ENCODE measurements around the gene KYNU. TPM values are rescaled to one million over a fixed set of nuclear protein-coding genes. Genes with fewer than 3 reads are reported as not detected.

The KYNU gene
- total RNA-seq, 4 donors from 2014 or later, result 0.27 to 5.7 (median 3.6) TPM

DNA sequence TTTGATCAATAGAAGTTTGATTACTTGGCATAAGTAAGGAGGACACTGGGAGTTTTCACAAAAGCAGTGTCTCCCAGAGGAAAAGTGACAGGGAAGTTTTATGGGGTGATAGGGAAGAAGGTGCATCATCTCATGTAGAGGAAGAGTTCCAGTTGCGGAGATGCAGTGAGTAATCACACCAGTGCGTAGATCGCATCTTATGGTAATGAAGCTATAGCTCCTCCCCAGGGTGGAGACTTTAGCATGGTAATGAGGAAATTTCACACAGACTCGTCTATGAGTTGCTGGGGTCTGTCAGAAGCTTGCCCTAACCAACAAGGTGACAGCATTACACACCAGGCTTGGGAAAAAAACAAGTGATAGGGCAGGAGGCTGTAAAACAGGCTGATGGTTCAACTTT lies 49.0 kb downstream of the KYNU start:
- H3K27ac ChIP-seq, result no peak overlapping the region
- no peaks in the 10 kb centered on the region for H3K4me1 ChIP-seq
- 78 to 90% methylated on average over 2 to 4 of the region's 4 CpGs for WGBS, 2 donors (ENCODE audit: low coverage in 1 of 2)
- H3K9me3 ChIP-seq, result no peaks in the 10 kb centered on the region
- no peak for TF ChIP-seq EP300 (IDR thresholded peaks at IDR 0.05)
- TF ChIP-seq POLR2A (IDR thresholded peaks at IDR 0.05), result no peak
- no peak for TF ChIP-seq POLR2AphosphoS5 (IDR thresholded peaks at IDR 0.05)
- TF ChIP-seq CTCF (IDR thresholded peaks at IDR 0.05), result no peak
- no peaks in the 10 kb centered on the region for H3K36me3 ChIP-seq
- no peak for ATAC-seq
- no peak overlapping the region for H3K4me3 ChIP-seq
- no peaks in the 10 kb centered on the region for H3K27me3 ChIP-seq

- WGBS, 2 donors (ENCODE audit: low coverage in 1 of 2), result 94 to 96% methylated on average over 6 of the region's 22 CpGs
- H3K27ac ChIP-seq, result no peak overlapping the region
- no peaks in the 10 kb centered on the region for H3K4me1 ChIP-seq
- no peaks in the 10 kb centered on the region for H3K27me3 ChIP-seq
- H3K9me3 ChIP-seq, result no peaks in the 10 kb centered on the region
- ATAC-seq, result no peak
- no peak for TF ChIP-seq CTCF (IDR thresholded peaks at IDR 0.05)
- TF ChIP-seq POLR2A (IDR thresholded peaks at IDR 0.05), result no peak
- no peak for TF ChIP-seq POLR2AphosphoS5 (IDR thresholded peaks at IDR 0.05)
- TF ChIP-seq EP300 (IDR thresholded peaks at IDR 0.05), result no peak
- no peaks in the 10 kb centered on the region for H3K36me3 ChIP-seq
- H3K4me3 ChIP-seq, result no peak overlapping the region
Observed at GRCh38 chr2:142930835-142931398, 53.5 kb downstream of the KYNU start.

DNA sequence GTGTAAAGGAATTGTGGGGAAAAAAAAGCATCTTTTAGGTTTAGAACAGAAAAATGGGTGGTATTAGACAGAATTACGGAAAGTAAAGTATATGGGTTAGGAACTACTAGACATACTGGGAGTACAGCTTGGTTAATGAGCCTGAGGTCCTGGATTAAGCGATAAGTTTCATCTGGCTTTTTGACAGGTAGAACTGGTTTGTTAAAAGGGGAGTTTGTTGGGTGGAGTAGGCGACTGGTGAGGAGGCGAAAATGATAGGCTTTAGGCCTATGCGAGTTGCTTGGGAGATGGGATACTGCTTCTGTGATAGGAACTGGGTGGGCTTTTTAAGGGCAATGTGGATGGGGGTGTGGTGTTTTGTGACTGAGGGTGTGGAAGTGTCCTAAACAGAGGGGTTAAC lies 56.5 kb downstream of the KYNU start:
- H3K4me3 ChIP-seq, result no peak overlapping the region

DNA sequence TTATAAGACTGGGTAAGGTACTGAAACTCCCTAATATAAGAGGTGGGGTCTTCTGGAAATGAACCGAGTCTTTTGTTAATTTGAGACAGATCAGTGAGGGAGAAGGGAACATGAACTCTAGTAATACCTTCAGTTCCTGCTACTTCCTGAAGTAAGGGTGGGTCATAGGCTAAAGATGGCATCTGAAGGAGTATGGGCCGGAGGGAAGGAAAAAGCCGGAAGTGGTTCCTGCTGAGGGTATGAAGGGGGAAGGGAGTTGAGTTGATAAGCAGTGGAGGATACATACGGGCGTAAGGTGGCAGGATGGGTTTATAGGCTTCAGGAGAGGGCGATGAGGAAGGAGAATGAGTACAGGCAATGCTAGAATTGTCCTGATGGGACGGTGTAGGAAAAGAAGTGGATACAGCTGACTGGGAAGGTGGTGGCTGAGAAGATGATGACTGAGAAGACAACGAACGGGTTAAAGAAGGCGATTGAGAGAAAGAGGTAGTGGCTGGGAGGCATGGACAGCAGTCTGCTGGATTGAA lies 58.2 kb downstream of the KYNU start:
- Histone ChIP-seq H3K27ac (no peak overlapping the region), H3K4me1 (no peaks in the 10 kb centered on the region), H3K27me3 (no peaks in the 10 kb centered on the region), H3K9me3 (no peaks in the 10 kb centered on the region), H3K4me3 (no peak overlapping the region), H3K36me3 (no peaks in the 10 kb centered on the region)
- WGBS, 2 donors (ENCODE audit: low coverage in 1 of 2), result 97 to 100% methylated on average over 4 to 10 of the region's 10 CpGs
- no peak for TF ChIP-seq CTCF (IDR thresholded peaks at IDR 0.05)
- TF ChIP-seq POLR2AphosphoS5 (IDR thresholded peaks at IDR 0.05), result no peak
- no peak for TF ChIP-seq EP300 (IDR thresholded peaks at IDR 0.05)
- TF ChIP-seq POLR2A (IDR thresholded peaks at IDR 0.05), result no peak
- ATAC-seq, result no peak

More for the DNA sequence above, 56.5 kb downstream of the KYNU start:
- Histone ChIP-seq H3K4me1 (no peaks in the 10 kb centered on the region), H3K27me3 (no peaks in the 10 kb centered on the region), H3K36me3 (no peaks in the 10 kb centered on the region), H3K27ac (no peak overlapping the region), H3K9me3 (no peaks in the 10 kb centered on the region)
- WGBS, 2 donors (ENCODE audit: low coverage in 1 of 2), result 92 to 95% methylated on average over 5 of the region's 5 CpGs
- ATAC-seq, result no peak
- TF ChIP-seq CTCF (IDR thresholded peaks at IDR 0.05) (no peak), POLR2AphosphoS5 (IDR thresholded peaks at IDR 0.05) (no peak), EP300 (IDR thresholded peaks at IDR 0.05) (no peak), POLR2A (IDR thresholded peaks at IDR 0.05) (no peak)

GRCh38 chr2:142936629-142937028 lies 59.2 kb downstream of the KYNU start:
- H3K4me3 ChIP-seq, result no peak overlapping the region
- 77 to 95% methylated on average over 5 of the region's 7 CpGs for WGBS, 2 donors (ENCODE audit: low coverage in 1 of 2)
- no peaks in the 10 kb centered on the region for H3K36me3 ChIP-seq
- H3K27ac ChIP-seq, result no peak overlapping the region
- H3K4me1 ChIP-seq, result no peaks in the 10 kb centered on the region
- H3K27me3 ChIP-seq, result no peaks in the 10 kb centered on the region
- H3K9me3 ChIP-seq, result no peaks in the 10 kb centered on the region
- ATAC-seq, result no peak
- TF ChIP-seq POLR2A (IDR thresholded peaks at IDR 0.05) (no peak), POLR2AphosphoS5 (IDR thresholded peaks at IDR 0.05) (no peak), EP300 (IDR thresholded peaks at IDR 0.05) (no peak), CTCF (IDR thresholded peaks at IDR 0.05) (no peak)
